ENCODE measurements around the gene BRAT1. TPM values are rescaled to one million over a fixed set of nuclear protein-coding genes. Genes with fewer than 3 reads are reported as not detected.
A peak's percentile ranks its signal among the peaks of the same experiment; 100 is the strongest.

Gene BRAT1
- total RNA-seq (100 to 1,000 TPM in 1 of 5 donors, 10 to 100 TPM in 4; 16.3 to 119 (median 35.7) TPM), polyA plus RNA-seq (10 to 100 TPM; 23.5 to 25.2 (median 23.5) TPM)
- long read RNA-seq, donor 1, partial matches to known transcripts, result 18 of 19 reads
- long read RNA-seq, donor 1, other reads (novel, unspliced or antisense), result 0 of 19 reads
- long read RNA-seq, donor 2, partial matches to known transcripts, result 0 of 2 reads
- long read RNA-seq, donor 2, other reads (novel, unspliced or antisense), result 0 of 2 reads
- long read RNA-seq, donor 3, result 0 reads
- long read RNA-seq, donor 4, result 0 reads
- long read RNA-seq, donor 5, partial matches to known transcripts, result 5 of 9 reads
- long read RNA-seq, donor 5, other reads (novel, unspliced or antisense), result 0 of 9 reads
- long read RNA-seq, donor 6, transcript BRAT1-201 (14 exons, 2,915 nt), result major isoform, 7 of 7 reads
- long read RNA-seq, donor 6, partial matches to known transcripts, result 0 of 7 reads
- long read RNA-seq, donor 6, other reads (novel, unspliced or antisense), result 0 of 7 reads
- long read RNA-seq, donor 7, result 0 reads
- long read RNA-seq, donor 8, partial matches to known transcripts, result 0 of 2 reads
- long read RNA-seq, donor 8, other reads (novel, unspliced or antisense), result 0 of 2 reads
- long read RNA-seq, donor 9, result 0 reads
- long read RNA-seq, donor 10, result 0 reads

DNA sequence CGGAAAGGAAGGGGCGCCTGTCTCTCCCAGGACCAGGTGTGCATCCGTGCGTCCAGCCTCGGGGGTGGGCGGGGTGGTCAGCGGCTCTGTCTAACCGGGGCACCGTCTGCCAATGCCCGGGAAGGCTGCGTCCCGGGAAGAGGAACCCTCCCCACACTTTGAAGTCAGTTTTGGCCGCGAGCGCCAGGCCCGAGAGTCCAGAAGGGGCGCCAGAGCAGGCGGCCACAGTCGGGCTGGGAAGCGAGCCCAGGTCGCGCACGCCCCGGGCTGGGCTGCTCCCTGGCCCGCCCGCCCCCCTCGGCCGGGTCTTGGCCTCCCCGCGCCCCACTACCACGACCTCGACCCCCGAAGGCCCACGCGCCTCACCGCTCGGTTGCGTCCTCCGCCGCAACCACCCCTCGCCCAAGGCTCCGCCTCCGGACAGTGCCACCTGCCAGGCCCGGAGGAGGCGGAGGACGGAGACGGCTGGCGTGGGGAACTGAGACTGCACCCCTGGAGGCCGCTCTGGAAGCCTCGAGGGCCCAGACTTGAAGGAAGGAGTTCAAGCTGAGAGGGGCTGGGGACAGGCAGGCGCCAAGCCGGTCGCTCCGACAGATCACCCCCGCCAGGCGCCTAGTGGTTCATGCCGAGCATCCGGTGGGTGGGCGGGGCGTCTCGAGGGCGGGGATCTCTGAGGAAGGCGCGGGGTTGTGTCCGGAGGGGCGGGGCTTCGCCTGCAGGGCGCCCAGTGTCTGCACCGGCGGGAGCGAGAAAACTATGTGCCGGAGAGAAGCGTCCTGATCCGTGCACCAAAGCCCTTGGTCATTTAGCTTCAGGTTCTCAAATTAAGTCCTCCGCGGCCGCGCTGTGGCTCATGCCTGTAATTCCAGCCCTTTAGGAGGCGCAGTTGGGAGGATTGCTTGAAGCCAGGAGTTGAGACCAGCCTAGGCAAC lies at the start of gene BRAT1:
Gene BRAT1, minus strand, starts transcription at position 404 of the 932 bp plus-strand sequence. CDS start 1,093 bp downstream, outside the sequence.
- Histone ChIP-seq H3K27ac (peak within 1 kb of the TSS; percentile 95 to 99 (median 99)), H3K4me1 (peaks cover 34 to 69% (median 56%) of the 10 kb centered on the region in 4 donors), H3K9me3 (no peaks in the 10 kb centered on the region), H3K36me3 (peaks cover 0 to 16% (median 11%) of the 10 kb centered on the region in 4 donors), H3K27me3 (no peaks in the 10 kb centered on the region), H3K4me3 (peak within 1 kb of the TSS; percentile 68 to 88 (median 82))
- DNase-seq, result peak; percentile 97 to 99
- TF ChIP-seq POLR2AphosphoS5 (IDR thresholded peaks at IDR 0.05) (peak; percentile 35 to 90 (median 89)), POLR2A (IDR thresholded peaks at IDR 0.05) (peak in 1 of 4 donors; percentile 39), EP300 (IDR thresholded peaks at IDR 0.05) (no peak)
- TF ChIP-seq, protein P1, sequence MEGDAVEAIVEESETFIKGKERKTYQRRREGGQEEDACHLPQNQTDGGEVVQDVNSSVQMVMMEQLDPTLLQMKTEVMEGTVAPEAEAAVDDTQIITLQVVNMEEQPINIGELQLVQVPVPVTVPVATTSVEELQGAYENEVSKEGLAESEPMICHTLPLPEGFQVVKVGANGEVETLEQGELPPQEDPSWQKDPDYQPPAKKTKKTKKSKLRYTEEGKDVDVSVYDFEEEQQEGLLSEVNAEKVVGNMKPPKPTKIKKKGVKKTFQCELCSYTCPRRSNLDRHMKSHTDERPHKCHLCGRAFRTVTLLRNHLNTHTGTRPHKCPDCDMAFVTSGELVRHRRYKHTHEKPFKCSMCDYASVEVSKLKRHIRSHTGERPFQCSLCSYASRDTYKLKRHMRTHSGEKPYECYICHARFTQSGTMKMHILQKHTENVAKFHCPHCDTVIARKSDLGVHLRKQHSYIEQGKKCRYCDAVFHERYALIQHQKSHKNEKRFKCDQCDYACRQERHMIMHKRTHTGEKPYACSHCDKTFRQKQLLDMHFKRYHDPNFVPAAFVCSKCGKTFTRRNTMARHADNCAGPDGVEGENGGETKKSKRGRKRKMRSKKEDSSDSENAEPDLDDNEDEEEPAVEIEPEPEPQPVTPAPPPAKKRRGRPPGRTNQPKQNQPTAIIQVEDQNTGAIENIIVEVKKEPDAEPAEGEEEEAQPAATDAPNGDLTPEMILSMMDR (IDR thresholded peaks at IDR 0.05), result peak in 4 of 7 experiments; percentile 6 to 48 (median 16)
- intact Hi-C loops (cut with DNase I; ENCODE audit: low total_unique reads), result no loop called here
- WGBS, 5 donors, result 0 to 4% (median 1%) methylated on average over 16 to 79 of the region's 79 CpGs

DNA sequence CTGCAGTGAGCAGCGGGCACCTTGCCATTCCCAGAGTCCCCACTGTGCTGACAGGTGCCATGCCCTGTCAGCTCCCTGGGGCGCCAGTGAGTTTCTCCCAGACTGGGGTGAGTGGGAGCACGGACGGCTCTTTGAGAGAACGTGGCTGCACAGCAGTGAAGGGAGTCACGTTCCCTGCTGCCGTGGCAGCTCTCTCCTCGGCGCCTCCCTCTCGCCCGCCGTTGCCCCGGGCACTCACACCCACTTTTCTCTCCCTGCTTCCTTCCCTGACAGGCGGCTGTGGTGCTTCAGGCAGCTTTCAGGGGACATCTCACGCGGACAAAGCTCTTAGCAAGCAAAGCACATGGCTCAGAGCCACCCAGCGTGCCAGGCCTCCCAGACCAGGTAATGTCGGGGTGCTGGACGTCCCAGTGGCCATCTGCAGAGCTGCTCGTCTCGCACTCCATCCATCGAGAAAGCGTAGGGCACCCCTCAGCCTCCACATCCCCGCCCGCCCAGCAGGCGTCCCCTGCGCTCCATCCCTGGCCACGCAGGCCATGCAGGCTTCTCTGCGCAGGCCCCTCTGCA lies 49.4 kb upstream of the BRAT1 start:
- H3K27ac ChIP-seq, result no peak overlapping the region
- no peaks in the 10 kb centered on the region for H3K27me3 ChIP-seq
- H3K4me1 ChIP-seq, result peaks cover 0 to 8% (median 2%) of the 10 kb centered on the region in 4 donors
- no peak overlapping the region for H3K4me3 ChIP-seq
- H3K36me3 ChIP-seq, result peaks cover 10 to 80% (median 65%) of the 10 kb centered on the region in 4 donors
- no peaks in the 10 kb centered on the region for H3K9me3 ChIP-seq
- WGBS, 5 donors, result 92 to 97% (median 95%) methylated on average over 29 of the region's 29 CpGs
- intact Hi-C loops (cut with DNase I; ENCODE audit: low total_unique reads), result no loop called here
- no peak for DNase-seq
- no peak for TF ChIP-seq POLR2AphosphoS5 (IDR thresholded peaks at IDR 0.05)
- TF ChIP-seq POLR2A (IDR thresholded peaks at IDR 0.05), result no peak
- TF ChIP-seq, protein P1 (IDR thresholded peaks at IDR 0.05), result no peak
- no peak for TF ChIP-seq EP300 (IDR thresholded peaks at IDR 0.05)

DNA sequence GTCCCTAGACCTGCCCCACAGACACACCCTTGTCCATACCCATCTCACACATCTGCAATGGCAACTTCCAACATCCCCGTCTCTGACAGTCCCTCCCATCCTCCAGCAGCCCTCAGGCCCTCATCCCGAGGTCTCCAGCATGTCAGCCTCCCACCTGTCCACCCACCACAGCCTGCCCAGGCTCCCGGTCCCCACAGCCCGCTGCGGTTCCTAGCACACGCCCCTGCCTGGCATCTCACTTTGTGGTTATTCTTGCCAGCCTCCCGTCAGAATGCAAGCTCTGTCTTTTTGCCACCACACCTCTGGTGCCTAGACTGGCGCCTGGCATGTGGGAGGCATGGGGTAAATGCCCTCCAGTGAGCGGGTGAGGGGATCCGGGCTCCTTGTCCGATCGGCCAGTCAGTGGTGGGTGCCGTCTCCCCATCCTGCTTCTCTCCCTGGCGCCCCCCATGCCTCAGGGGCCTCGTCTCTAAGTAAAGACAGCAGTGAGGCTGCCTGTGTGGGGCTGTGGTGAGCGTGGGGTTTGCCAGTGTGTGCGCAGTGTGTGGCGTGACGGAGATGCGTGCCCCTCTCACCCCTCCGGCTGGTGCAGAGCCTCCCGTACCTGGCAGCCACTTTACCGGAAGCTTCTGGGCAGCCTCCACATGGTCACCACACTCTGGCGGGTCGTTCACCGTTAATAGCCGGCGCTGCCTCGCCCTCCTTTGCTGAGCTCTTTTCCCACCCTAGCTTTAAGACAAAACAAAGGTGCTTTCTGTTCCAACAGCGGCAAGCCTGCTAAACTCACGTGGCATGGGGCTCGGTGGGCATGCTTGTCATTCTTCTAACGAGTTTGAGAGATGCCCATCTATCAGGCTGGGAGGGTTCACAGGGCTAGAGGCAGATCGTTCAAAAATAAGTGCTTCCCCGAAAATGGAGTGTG lies 48.0 kb upstream of the BRAT1 start:
- H3K27me3 ChIP-seq, result no peaks in the 10 kb centered on the region
- no peak overlapping the region for H3K4me3 ChIP-seq
- H3K4me1 ChIP-seq, result peaks cover 0 to 6% (median 2%) of the 10 kb centered on the region in 4 donors
- intact Hi-C loops (cut with DNase I; ENCODE audit: low total_unique reads), result no loop called here
- 88 to 96% (median 95%) methylated on average over 21 to 35 of the region's 35 CpGs for WGBS, 5 donors
- no peak overlapping the region for H3K27ac ChIP-seq
- peaks cover 16 to 94% (median 79%) of the 10 kb centered on the region in 4 donors for H3K36me3 ChIP-seq
- DNase-seq, result no peak
- H3K9me3 ChIP-seq, result no peaks in the 10 kb centered on the region
- TF ChIP-seq POLR2A (IDR thresholded peaks at IDR 0.05) (no peak), EP300 (IDR thresholded peaks at IDR 0.05) (no peak), POLR2AphosphoS5 (IDR thresholded peaks at IDR 0.05) (no peak)
- TF ChIP-seq, protein P1 (IDR thresholded peaks at IDR 0.05), result no peak
